Astrocyte (in vitro differentiated cells and primary cell): ENCODE data around the gene C1QC. TPM values are rescaled to one million over a fixed set of nuclear protein-coding genes. Genes with fewer than 3 reads are reported as not detected.
A peak's percentile ranks its signal among the peaks of the same experiment; 100 is the strongest.
"Not testable (repeated sequence)": the region's sequence is repeated elsewhere in the genome, so short reads cannot be mapped to it uniquely, and the experiment has no call there.

ENCODE experiments used
- DNase-seq: peaks from one replicate; pipeline ENCODE4 v3.0.0-alpha.2; 2010; ENCODE audit warnings: low read depth
- FAIRE-seq: peaks from 2 replicates; lab custom pipeline; 2011; peaks lifted over from hg19 to GRCh38; lab: Jason Lieb, UNC
- H2AFZ ChIP-seq: 2 replicates; pipeline ENCODE4 v1.6.0; 2012; ENCODE audit warnings: low read depth, low read length, inconsistent platforms
- H3K27ac ChIP-seq: 2 replicates; pipeline ENCODE4 v1.5.1; 2011; ENCODE audit warnings: low read depth, low read length, inconsistent platforms
- H3K27me3 ChIP-seq: 2 replicates; pipeline ENCODE4 v1.6.0; 2011; ENCODE audit warnings: low read length, inconsistent platforms; ENCODE audit not compliant: insufficient read depth
- H3K36me3 ChIP-seq: 2 replicates; pipeline ENCODE4 v1.5.1; 2011; ENCODE audit warnings: low read length, inconsistent platforms; ENCODE audit not compliant: insufficient read depth
- H3K4me1 ChIP-seq: 2 replicates; pipeline ENCODE4 v1.5.1; 2011; ENCODE audit warnings: low read length, inconsistent platforms; ENCODE audit not compliant: insufficient read depth
- H3K4me2 ChIP-seq: 2 replicates; pipeline ENCODE4 v1.6.0; 2012; ENCODE audit warnings: low read length, inconsistent platforms
- H3K4me3 ChIP-seq: 2 replicates; pipeline ENCODE4 v1.5.1; 2011; ENCODE audit warnings: low read depth, mild to moderate bottlenecking, low read length, inconsistent platforms; ENCODE audit not compliant: insufficient read depth
- H3K79me2 ChIP-seq: 2 replicates; pipeline ENCODE4 v1.6.0; 2012; ENCODE audit warnings: mild to moderate bottlenecking, low read length, inconsistent platforms; ENCODE audit not compliant: insufficient read depth
- H3K9ac ChIP-seq: 2 replicates; pipeline ENCODE4 v1.6.0; 2012; ENCODE audit warnings: mild to moderate bottlenecking, low read length, inconsistent platforms
- H3K9me3 ChIP-seq: 2 replicates; pipeline ENCODE4 v1.5.1; 2012; ENCODE audit warnings: low read depth, mild to moderate bottlenecking, low read length, inconsistent platforms; ENCODE audit not compliant: insufficient read depth
- H4K20me1 ChIP-seq: 2 replicates; pipeline ENCODE4 v1.6.0; 2012; ENCODE audit warnings: low read length, inconsistent platforms; ENCODE audit not compliant: insufficient read depth
- H3K27ac Mint-ChIP-seq: one replicate; pipeline ENCODE4 v1.8.0; 2021; ENCODE audit warnings: mild to moderate bottlenecking, mixed read lengths; ENCODE audit not compliant: unreplicated experiment
- H3K27me3 Mint-ChIP-seq: one replicate; pipeline ENCODE4 v1.8.0; 2021; ENCODE audit warnings: low read depth, mixed read lengths; ENCODE audit not compliant: unreplicated experiment
- H3K36me3 Mint-ChIP-seq: one replicate; pipeline ENCODE4 v1.8.0; 2021; ENCODE audit warnings: low read depth, mixed read lengths; ENCODE audit not compliant: unreplicated experiment
- H3K4me1 Mint-ChIP-seq: one replicate; pipeline ENCODE4 v1.8.0; 2021; ENCODE audit warnings: low read depth, mixed read lengths; ENCODE audit not compliant: unreplicated experiment
- H3K4me3 Mint-ChIP-seq: one replicate; pipeline ENCODE4 v1.8.0; 2021; ENCODE audit warnings: mild to moderate bottlenecking, moderate library complexity, mixed read lengths; ENCODE audit not compliant: unreplicated experiment
- H3K9me3 Mint-ChIP-seq: one replicate; pipeline ENCODE4 v1.8.0; 2021; ENCODE audit warnings: mild to moderate bottlenecking, mixed read lengths; ENCODE audit not compliant: unreplicated experiment
- CTCF ChIP-seq: IDR thresholded peaks from 2 replicates; pipeline ENCODE4 v1.5.1; 2011; ENCODE audit warnings: low read depth, mild to moderate bottlenecking, inconsistent platforms, low read length, moderate library complexity; ENCODE audit not compliant: insufficient read depth
- EZH2 ChIP-seq: IDR thresholded peaks from 2 replicates; pipeline ENCODE4 v1.6.1; 2012; ENCODE audit warnings: mild to moderate bottlenecking, low read length, inconsistent platforms; ENCODE audit not compliant: insufficient read depth
- total RNA-seq: library from RNA; stranded (reverse); gene quantifications from 2 replicates; pipeline ENCODE4 v1.2.1, GENCODE V29; 2021

Gene C1QC
- total RNA-seq, 1 donor from 2014 or later: not detected

GRCh38 chr1:22662986-22663408, 19.6 kb downstream of the C1QC start:
- Histone ChIP-seq H3K27me3 (peaks cover 33% of the 10 kb centered on the region), H3K79me2 (no peaks in the 10 kb centered on the region), H4K20me1 (no peaks in the 10 kb centered on the region), H2AFZ (no peak overlapping the region), H3K4me3 (no peak overlapping the region), H3K36me3 (no peaks in the 10 kb centered on the region), H3K4me2 (no peak overlapping the region), H3K9ac (no peak overlapping the region), H3K27ac (no peak overlapping the region), H3K9me3 (no peaks in the 10 kb centered on the region), H3K4me1 (no peaks in the 10 kb centered on the region)
- H3K9me3 Mint-ChIP-seq: no peaks in the 10 kb centered on the region
- H3K4me3 Mint-ChIP-seq: no peak overlapping the region
- peaks cover 63% of the 10 kb centered on the region for H3K27me3 Mint-ChIP-seq
- TF ChIP-seq CTCF (no peak), EZH2 (no peak)
- DNase-seq (no peak), FAIRE-seq (no peak)
- no peak overlapping the region for H3K27ac Mint-ChIP-seq
- H3K4me1 Mint-ChIP-seq: no peaks in the 10 kb centered on the region
- H3K36me3 Mint-ChIP-seq: no peaks in the 10 kb centered on the region

- no peaks in the 10 kb centered on the region for H3K79me2 ChIP-seq
- Mint-ChIP-seq H3K9me3 (no peaks in the 10 kb centered on the region), H3K4me1 (no peaks in the 10 kb centered on the region), H3K4me3 (no peak overlapping the region), H3K27ac (no peak overlapping the region), H3K27me3 (peaks cover 72% of the 10 kb centered on the region), H3K36me3 (no peaks in the 10 kb centered on the region)
- H3K4me3 ChIP-seq: no peak overlapping the region
- peak overlapping the region; percentile 60 for H2AFZ ChIP-seq
- no peaks in the 10 kb centered on the region for H3K4me1 ChIP-seq
- FAIRE-seq (no peak), DNase-seq (peak; percentile 16)
- H3K9me3 ChIP-seq: no peaks in the 10 kb centered on the region
- no peak overlapping the region for H3K9ac ChIP-seq
- peaks cover 32% of the 10 kb centered on the region for H3K27me3 ChIP-seq
- H4K20me1 ChIP-seq: no peaks in the 10 kb centered on the region
- H3K4me2 ChIP-seq: no peak overlapping the region
- no peaks in the 10 kb centered on the region for H3K36me3 ChIP-seq
- TF ChIP-seq EZH2: no peak
- TF ChIP-seq CTCF: peak; percentile 81
- no peak overlapping the region for H3K27ac ChIP-seq
Measured at GRCh38 chr1:22665752-22666151, 22.3 kb downstream of the C1QC start.

GRCh38 chr1:22666412-22666811, 23.0 kb downstream of the C1QC start:
- Mint-ChIP-seq H3K4me1 (no peaks in the 10 kb centered on the region), H3K9me3 (no peaks in the 10 kb centered on the region), H3K27ac (no peak overlapping the region), H3K27me3 (peaks cover 73% of the 10 kb centered on the region), H3K4me3 (no peak overlapping the region), H3K36me3 (no peaks in the 10 kb centered on the region)
- Histone ChIP-seq H3K27me3 (peaks cover 39% of the 10 kb centered on the region), H3K4me2 (no peak overlapping the region), H3K27ac (no peak overlapping the region), H2AFZ (no peak overlapping the region), H3K36me3 (no peaks in the 10 kb centered on the region), H3K79me2 (no peaks in the 10 kb centered on the region), H4K20me1 (no peaks in the 10 kb centered on the region), H3K9ac (no peak overlapping the region), H3K4me3 (no peak overlapping the region), H3K4me1 (no peaks in the 10 kb centered on the region), H3K9me3 (no peaks in the 10 kb centered on the region)
- no peak for TF ChIP-seq CTCF
- no peak for TF ChIP-seq EZH2
- DNase-seq (no peak), FAIRE-seq (no peak)

GRCh38 chr1:22668840-22669239, 25.4 kb downstream of the C1QC start:
- not testable (repeated sequence) for H3K9me3 ChIP-seq, H3K27ac Mint-ChIP-seq, H3K4me1 ChIP-seq, H3K9ac ChIP-seq, DNase-seq, H3K36me3 ChIP-seq, H3K79me2 ChIP-seq, H3K4me1 Mint-ChIP-seq, H3K9me3 Mint-ChIP-seq, H3K36me3 Mint-ChIP-seq, H4K20me1 ChIP-seq, H3K4me3 Mint-ChIP-seq, H3K4me3 ChIP-seq, H3K4me2 ChIP-seq, H2AFZ ChIP-seq, FAIRE-seq, H3K27ac ChIP-seq
- H3K27me3 Mint-ChIP-seq: peaks cover 72% of the 10 kb centered on the region
- peaks cover 48% of the 10 kb centered on the region for H3K27me3 ChIP-seq
